Dendritic cell treated with granulocyte-macrophage colony-stimulating factor and Interleukin-4, amounts not matched to agents 40 ng/mL and 50 ng/mL, for 4 days (primary cell): Measurements from ENCODE around the gene CD207.
"Not testable (repeated sequence)": the region's sequence is repeated elsewhere in the genome, so short reads cannot be mapped to it uniquely, and the experiment has no call there.

Experiments
- H3K27ac Mint-ChIP-seq: one replicate; pipeline ENCODE4 v1.8.0; 2022; ENCODE audit warnings: mild to moderate bottlenecking, mixed read lengths
- H3K27me3 Mint-ChIP-seq: one replicate; pipeline ENCODE4 v1.8.0; 2022; ENCODE audit warnings: mild to moderate bottlenecking, mixed read lengths
- H3K36me3 Mint-ChIP-seq: one replicate; pipeline ENCODE4 v1.8.0; 2022; ENCODE audit warnings: low read depth, mixed read lengths
- H3K4me1 Mint-ChIP-seq: one replicate; pipeline ENCODE4 v1.8.0; 2022; ENCODE audit warnings: low read depth, mixed read lengths
- H3K4me3 Mint-ChIP-seq: one replicate; pipeline ENCODE4 v1.8.0; 2022; ENCODE audit warnings: mild to moderate bottlenecking, moderate library complexity, mixed read lengths
- H3K9me3 Mint-ChIP-seq: one replicate; pipeline ENCODE4 v1.8.0; 2022; ENCODE audit warnings: mixed read lengths
- intact Hi-C: fragments of 100-400 bp; cut with micrococcal nuclease; formaldehyde crosslinking; loops from one replicate; pipeline ENCODE4 v1.15.0; 2022

Gene CD207

DNA sequence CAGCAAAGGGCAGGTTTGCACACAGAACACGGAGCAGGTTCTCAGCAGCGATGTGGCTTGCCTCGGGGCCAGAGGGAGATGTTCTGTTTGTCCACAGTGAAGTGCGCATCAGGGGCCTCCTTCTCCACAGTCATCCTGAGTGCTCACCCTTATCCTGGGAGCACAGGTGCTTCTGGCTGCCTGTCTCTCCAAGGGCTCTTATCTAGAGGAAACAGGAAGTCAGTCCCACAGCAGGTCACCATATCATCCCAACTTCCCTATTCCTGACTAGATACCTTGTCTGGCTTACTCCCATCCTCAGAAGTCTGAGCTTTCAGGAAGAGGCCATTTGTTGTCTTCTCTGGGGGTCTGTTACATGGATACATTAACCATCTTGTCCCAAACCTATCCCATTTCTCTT is at the start of gene CD207:
CD207 (minus strand) TSS at position 174 of the 400 bp plus-strand sequence; CDS start at position 134, 40 bp downstream.
- no peaks in the 10 kb centered on the region for H3K36me3 Mint-ChIP-seq
- intact Hi-C loops = no loop called here
- H3K27me3 Mint-ChIP-seq = peaks cover 9% of the 10 kb centered on the region
- H3K4me3 Mint-ChIP-seq = no peak within 1 kb of the TSS
- H3K9me3 Mint-ChIP-seq = no peaks in the 10 kb centered on the region
- H3K4me1 Mint-ChIP-seq = peaks cover 82% of the 10 kb centered on the region
- H3K27ac Mint-ChIP-seq = peak within 1 kb of the TSS; percentile 49

DNA sequence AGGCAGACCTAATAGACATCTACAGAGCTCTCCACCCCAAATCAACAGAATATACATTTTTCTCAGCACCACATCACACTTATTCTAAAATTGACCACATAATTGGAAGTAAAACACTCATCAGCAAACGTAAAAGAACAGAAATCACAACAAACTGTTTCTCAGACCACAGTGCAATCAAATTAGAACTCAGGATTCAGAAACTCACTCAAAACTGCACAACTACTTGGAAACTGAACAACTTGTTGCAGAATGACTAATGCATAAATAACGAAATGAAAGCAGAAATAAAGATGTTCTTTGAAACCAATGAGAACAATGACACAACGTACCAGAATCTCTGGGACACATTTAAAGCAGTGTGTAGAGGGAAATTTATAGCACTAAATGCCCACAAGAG is 42.9 kb upstream of the CD207 start:
- intact Hi-C loops, H3K4me3 Mint-ChIP-seq: not testable (repeated sequence)

DNA sequence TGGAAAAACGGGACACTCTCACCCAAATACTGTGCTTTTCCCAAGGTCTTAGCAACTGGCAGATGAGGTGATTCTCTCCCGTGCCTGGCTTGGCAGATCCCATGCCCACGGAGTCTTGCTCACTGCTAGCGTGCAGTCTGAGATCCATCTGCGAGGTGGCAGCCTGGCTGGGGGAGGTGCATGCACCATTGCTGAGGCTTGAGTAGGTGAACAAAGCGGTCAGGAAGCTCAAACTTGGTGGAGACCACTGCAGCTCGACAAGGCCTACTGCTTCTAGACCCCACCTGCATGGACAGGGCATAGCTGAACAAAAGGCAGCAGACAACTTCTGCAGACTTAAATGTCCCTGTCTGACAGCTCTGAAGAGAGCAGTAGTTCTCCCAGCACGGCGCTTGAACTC is 40.5 kb upstream of the CD207 start:
- intact Hi-C loops, H3K4me3 Mint-ChIP-seq, H3K36me3 Mint-ChIP-seq, H3K27ac Mint-ChIP-seq, H3K9me3 Mint-ChIP-seq, H3K4me1 Mint-ChIP-seq: not testable (repeated sequence)
- H3K27me3 Mint-ChIP-seq = peaks cover 93% of the 10 kb centered on the region

More for the DNA sequence above, 42.9 kb upstream of the CD207 start:
- not testable (repeated sequence) for H3K27ac Mint-ChIP-seq, H3K36me3 Mint-ChIP-seq, H3K4me1 Mint-ChIP-seq, H3K9me3 Mint-ChIP-seq
- H3K27me3 Mint-ChIP-seq = peaks cover 96% of the 10 kb centered on the region

DNA sequence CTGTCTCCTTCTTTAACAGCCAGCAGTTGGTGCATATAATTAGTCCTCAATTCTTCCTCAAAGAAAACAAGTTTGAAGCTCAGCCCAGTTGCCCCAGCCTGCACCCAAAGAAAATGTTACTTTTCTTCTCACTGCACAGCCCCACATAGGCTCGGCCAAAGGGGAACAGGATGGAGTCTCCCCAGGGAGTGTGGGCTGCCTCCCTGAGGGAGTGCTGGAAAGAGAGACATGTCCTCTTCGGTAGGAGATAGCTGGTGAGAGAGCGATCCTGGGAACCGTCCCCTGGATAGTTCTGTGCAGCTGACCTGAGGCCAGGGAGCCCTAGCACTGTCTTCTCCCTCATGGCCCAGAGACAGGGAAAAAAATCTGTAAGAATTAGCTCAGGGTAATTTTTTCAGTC is 37.9 kb upstream of the CD207 start:
- intact Hi-C loops = no loop called here
- peaks cover 7% of the 10 kb centered on the region for H3K4me1 Mint-ChIP-seq
- H3K9me3 Mint-ChIP-seq = no peaks in the 10 kb centered on the region
- H3K36me3 Mint-ChIP-seq = no peaks in the 10 kb centered on the region
- H3K4me3 Mint-ChIP-seq = no peak overlapping the region
- peaks cover 75% of the 10 kb centered on the region for H3K27me3 Mint-ChIP-seq
- H3K27ac Mint-ChIP-seq = no peak overlapping the region

DNA sequence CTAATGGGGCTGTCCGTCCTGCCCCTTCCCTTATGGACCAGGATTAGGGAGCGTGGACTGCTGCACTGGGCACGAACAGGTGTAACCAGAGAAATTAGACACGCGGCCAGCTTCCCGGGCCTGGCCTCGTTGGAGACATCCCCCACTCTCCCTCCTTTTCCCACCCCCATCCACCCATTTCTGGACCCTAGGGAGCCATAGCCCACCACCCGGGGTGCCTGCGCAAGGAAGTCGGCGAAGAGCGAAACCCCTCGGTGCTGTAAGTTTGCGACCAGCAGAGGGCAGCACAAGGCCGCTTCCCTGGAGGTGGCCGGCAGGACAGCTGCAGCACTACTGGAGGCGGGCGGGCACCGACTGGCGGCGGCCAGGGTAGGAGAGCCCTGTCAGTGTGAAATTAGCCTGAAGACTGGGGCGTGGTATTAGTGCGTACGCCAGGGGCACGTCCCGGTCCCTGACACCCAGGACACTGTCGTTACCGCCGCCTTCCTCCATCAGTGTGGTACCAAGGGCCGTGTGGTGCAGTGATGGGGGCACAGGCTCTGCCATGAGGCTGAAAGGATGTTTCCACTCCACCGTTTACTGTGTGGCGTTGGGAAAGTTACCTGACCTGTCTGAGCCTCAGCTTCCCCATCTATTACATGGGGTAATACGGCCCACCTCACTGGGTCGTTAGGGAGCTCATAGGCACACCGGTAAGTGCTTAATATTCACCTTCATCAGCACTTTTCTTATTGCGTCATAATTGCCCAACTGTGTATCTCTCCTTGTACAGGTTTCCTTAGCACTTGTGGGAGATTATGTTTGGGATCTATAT is 36.0 kb upstream of the CD207 start:
- intact Hi-C loops = loop anchor here (1.0 to 2.0 kb wide), 3 partner anchors 49 to 82 kb away; no protein-coding TSS in a partner anchor
- Mint-ChIP-seq H3K4me1 (peaks cover 7% of the 10 kb centered on the region), H3K27ac (no peak overlapping the region), H3K4me3 (peak overlapping the region; percentile 39), H3K9me3 (no peaks in the 10 kb centered on the region), H3K36me3 (no peaks in the 10 kb centered on the region), H3K27me3 (peaks cover 58% of the 10 kb centered on the region)

DNA sequence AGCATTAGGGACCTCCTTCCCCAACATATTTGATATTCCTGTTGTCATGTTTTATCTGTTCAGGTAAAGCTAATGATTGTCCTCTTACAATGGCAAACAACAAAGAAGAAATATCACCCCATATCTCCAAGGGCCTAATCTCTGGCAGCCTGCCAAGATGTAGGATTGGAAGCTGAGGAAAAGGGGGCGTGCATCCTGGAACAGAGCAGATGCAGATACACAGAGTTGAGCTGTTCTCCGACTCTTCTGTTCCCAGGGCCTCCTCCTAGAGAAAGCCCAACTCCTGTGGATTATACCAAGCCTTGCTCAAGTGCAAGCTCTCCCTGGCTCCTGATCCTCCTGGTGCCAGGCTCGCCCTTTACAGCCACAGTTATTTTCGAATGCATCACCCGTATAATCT is 35.2 kb upstream of the CD207 start:
- Mint-ChIP-seq H3K4me1 (peaks cover 7% of the 10 kb centered on the region), H3K27me3 (peaks cover 50% of the 10 kb centered on the region), H3K27ac (no peak overlapping the region), H3K9me3 (no peaks in the 10 kb centered on the region), H3K36me3 (no peaks in the 10 kb centered on the region), H3K4me3 (no peak overlapping the region)
- intact Hi-C loops = loop anchor here (1.0 to 2.0 kb wide), 3 partner anchors 50 to 81 kb away; no protein-coding TSS in a partner anchor

DNA sequence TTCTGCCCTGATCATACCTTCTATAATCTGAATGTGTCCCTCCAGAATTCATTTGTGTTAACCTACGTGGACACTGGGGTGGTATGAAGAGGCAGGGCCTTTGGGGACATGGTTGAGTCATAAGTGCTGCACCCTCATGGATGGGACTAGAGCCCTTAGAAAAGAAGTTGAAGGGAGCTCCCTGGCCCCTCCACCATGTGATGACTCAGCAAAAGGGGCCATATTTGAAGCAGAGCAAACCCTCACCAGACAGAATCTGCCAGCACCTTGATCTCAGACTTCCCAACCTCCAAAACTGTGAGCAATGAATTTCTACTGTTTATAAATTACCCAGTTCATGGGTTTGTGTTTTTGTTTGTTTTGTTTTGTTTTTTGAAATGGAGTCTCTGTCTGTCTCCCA is 33.4 kb upstream of the CD207 start:
- Mint-ChIP-seq H3K9me3 (no peaks in the 10 kb centered on the region), H3K4me1 (peaks cover 7% of the 10 kb centered on the region), H3K27me3 (peaks cover 46% of the 10 kb centered on the region), H3K36me3 (no peaks in the 10 kb centered on the region), H3K27ac (no peak overlapping the region), H3K4me3 (no peak overlapping the region)
- intact Hi-C loops = no loop called here

DNA sequence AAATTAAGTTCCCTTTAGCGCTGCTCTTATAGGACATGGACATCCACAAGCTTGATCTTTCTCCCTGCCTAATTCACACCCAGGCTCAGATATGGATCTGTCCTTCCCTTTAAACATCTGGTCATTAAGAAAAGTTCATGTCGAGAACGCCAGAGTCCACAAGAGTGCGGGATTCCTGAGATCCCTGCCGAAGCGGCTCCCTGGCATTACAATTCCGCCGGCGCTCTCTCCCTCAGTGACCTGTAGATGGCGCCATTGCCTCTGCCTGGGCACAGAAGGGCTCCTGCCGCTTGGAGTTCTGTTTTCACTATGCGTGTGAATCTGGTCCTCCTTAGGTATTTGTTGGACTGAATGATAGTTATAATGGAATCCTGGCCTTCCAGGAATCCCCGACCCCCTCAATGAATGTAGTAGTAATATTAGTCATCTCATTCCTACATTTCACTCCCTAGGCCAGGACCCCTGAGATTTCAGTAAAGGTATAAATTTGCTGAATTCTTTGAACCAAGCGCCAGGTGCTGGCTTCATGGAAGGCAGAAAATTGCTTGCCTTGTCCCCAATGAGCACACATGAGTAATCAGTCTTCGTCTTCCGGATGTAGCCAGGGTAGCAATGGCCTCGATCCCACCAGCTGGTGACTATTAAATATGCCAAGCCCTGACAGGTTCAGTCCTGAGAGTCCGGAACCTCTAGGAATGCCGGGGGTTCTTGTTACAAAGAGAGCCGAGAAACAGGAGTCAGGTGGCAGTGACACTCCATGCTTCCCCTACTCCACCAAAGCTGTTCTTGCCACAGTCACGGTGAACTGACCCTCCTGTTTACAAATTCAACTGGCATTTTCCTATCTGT is 26.4 kb upstream of the CD207 start:
- H3K27me3 Mint-ChIP-seq = peaks cover 62% of the 10 kb centered on the region

DNA sequence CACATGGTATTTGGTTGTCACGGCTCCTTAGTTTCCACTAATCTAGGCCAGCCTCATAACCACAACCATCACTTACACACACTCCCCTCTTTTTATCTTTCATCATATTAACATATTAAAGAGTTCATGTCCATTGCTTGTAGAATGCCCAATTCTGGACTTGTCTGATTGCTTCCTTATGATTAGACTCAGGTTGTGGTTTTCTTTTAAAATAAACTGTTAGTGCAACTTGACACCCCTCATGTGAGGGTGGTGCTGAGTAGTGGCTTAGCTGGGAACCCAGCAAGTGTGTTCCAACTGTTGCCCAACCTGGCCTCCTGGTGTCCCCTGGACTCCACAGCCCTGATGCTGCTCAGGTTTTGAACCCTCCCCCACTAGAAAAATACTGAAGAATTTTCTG is 20.1 kb upstream of the CD207 start:
- H3K27ac Mint-ChIP-seq = no peak overlapping the region
- intact Hi-C loops = no loop called here
- H3K36me3 Mint-ChIP-seq = no peaks in the 10 kb centered on the region
- H3K4me3 Mint-ChIP-seq = no peak overlapping the region
- H3K9me3 Mint-ChIP-seq = no peaks in the 10 kb centered on the region
- H3K27me3 Mint-ChIP-seq = peaks cover 26% of the 10 kb centered on the region
- peaks cover 48% of the 10 kb centered on the region for H3K4me1 Mint-ChIP-seq

More for the DNA sequence above, 26.4 kb upstream of the CD207 start:
- peak overlapping the region; percentile 44 for H3K4me3 Mint-ChIP-seq
- peaks cover 14% of the 10 kb centered on the region for H3K4me1 Mint-ChIP-seq
- H3K36me3 Mint-ChIP-seq = no peaks in the 10 kb centered on the region
- intact Hi-C loops = no loop called here
- peak overlapping the region; percentile 43 for H3K27ac Mint-ChIP-seq
- no peaks in the 10 kb centered on the region for H3K9me3 Mint-ChIP-seq

DNA sequence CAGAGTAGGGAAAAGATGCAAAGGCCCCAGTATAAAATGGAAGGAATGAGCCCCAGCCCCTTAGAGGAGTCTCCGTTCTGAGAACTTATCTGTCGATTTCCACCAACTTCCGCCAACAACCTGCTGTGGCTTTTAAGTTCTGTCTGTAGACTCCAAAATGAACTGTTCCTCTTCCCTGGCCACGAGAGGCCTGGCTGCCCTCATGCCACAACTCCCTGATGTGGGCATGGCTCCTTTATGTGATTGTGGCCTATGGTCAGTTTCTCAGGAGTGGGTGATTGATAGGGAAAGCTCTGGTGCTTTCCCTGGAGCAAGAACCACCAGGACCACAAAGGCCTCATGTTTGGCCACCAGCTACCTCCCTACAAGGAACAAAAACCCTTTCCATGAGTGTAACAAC is 18.8 kb upstream of the CD207 start:
- intact Hi-C loops = loop anchor here (5.0 kb wide), 1 partner anchor 62 kb away; the partner anchor contains the start of gene FIGLA
- Mint-ChIP-seq H3K4me3 (no peak overlapping the region), H3K36me3 (no peaks in the 10 kb centered on the region)

DNA sequence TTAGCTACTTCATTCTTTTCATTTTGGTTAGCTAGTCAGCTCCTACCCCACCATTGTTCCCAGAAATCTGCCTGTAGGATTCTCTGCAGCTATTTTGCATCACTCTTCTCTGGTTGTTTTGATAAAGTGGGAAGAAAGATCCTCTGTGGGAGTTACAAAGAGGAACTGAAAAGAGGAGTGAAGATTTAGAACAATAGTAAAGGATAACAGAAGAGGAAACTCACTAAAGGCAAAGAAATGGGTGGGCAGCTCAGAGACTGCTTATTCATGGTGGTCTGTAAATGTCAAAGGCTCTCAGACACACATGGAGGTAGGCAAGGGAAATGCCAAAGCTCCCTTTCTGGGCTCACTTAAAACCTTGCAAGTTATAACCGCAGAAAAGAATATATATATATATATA is 17.2 kb upstream of the CD207 start:
- H3K4me3 Mint-ChIP-seq = no peak overlapping the region
- H3K36me3 Mint-ChIP-seq = no peaks in the 10 kb centered on the region
- H3K27ac Mint-ChIP-seq = peak overlapping the region; percentile 81
- no peaks in the 10 kb centered on the region for H3K9me3 Mint-ChIP-seq
- H3K4me1 Mint-ChIP-seq = peaks cover 71% of the 10 kb centered on the region
- intact Hi-C loops = loop anchor here (5.0 kb wide), 1 partner anchor 61 kb away; the partner anchor contains the start of gene FIGLA
- peaks cover 4% of the 10 kb centered on the region for H3K27me3 Mint-ChIP-seq

More for the DNA sequence above, 18.8 kb upstream of the CD207 start:
- Mint-ChIP-seq H3K27ac (peak overlapping the region; percentile 81), H3K9me3 (no peaks in the 10 kb centered on the region), H3K4me1 (peaks cover 61% of the 10 kb centered on the region), H3K27me3 (peaks cover 14% of the 10 kb centered on the region)

DNA sequence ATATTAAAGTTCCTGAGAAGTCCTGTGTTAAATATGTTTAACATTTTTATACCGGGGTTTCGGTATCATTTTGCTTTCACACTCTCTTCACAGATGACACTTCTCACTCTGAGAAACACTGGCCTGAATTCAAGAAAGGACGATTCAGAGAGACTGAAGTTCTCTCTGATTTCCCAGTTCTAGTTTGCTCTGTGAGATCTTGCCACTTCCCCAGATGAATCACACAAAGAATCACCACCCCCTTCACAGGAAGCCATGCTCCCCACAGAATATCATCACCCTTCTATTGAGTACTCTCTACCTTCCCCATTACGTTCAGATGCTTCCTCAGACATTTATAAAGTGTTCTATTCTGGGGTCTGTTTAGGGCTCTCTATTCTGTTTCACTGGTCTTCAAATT is 16.1 kb upstream of the CD207 start:
- Mint-ChIP-seq H3K27ac (peak overlapping the region; percentile 81), H3K27me3 (no peaks in the 10 kb centered on the region), H3K36me3 (no peaks in the 10 kb centered on the region), H3K9me3 (no peaks in the 10 kb centered on the region), H3K4me1 (peaks cover 71% of the 10 kb centered on the region), H3K4me3 (no peak overlapping the region)
- intact Hi-C loops = loop anchor here (5.0 kb wide), 1 partner anchor 59 kb away; the partner anchor contains the start of gene FIGLA

DNA sequence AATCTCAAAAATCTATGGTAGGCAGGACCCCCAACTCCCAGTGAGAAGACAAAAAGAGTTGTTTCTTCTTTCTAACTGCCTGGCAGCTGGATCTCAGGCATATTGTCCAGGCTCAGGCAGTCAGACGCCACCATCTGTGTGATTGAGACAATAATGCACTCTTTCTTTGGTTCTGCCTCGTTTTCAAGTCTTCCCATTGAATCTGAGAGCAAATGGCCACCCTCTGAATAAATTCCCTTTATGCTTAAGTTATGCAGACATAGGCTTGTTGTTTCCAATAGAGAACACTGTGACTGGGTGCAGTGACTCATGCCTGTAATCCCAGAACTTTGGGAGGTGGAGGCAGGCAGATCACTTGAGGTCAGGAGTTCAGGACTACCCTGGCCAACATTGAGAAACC is 15.3 kb upstream of the CD207 start:
- Mint-ChIP-seq H3K27me3 (no peaks in the 10 kb centered on the region), H3K9me3 (no peaks in the 10 kb centered on the region), H3K4me3 (no peak overlapping the region), H3K4me1 (peaks cover 77% of the 10 kb centered on the region), H3K27ac (peak overlapping the region; percentile 81), H3K36me3 (no peaks in the 10 kb centered on the region)
- intact Hi-C loops = loop anchor here (5.0 kb wide), 1 partner anchor 59 kb away; the partner anchor contains the start of gene FIGLA

DNA sequence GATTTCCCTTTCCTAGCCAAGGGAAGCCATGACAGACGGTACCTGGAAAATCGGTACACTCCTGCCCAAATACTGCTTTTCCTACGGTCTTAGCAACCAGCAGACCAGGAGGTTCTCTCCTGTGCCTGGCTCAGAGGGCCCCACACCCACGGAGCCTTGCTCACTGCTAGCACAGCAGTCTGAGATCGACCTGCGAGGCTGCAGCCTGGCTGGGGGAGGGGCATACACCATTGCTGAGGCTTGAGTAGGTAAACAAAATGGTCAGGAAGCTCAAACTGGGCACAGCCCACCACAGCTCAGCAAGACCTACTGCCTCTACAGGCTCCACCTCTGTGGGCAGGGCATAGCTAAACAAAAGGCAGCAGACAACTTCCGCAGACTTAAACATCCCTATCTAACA is 6.8 kb upstream of the CD207 start:
- no peak overlapping the region for H3K4me3 Mint-ChIP-seq
- peaks cover 8% of the 10 kb centered on the region for H3K9me3 Mint-ChIP-seq
- peaks cover 20% of the 10 kb centered on the region for H3K27me3 Mint-ChIP-seq
- no peak overlapping the region for H3K27ac Mint-ChIP-seq
- H3K36me3 Mint-ChIP-seq = no peaks in the 10 kb centered on the region
- H3K4me1 Mint-ChIP-seq = peaks cover 39% of the 10 kb centered on the region
- intact Hi-C loops = no loop called here
